Caco-2 (cell line): ENCODE results near the gene BCL2. TPM values are rescaled to one million over a fixed set of nuclear protein-coding genes. Genes with fewer than 3 reads are reported as not detected.

Experiments
- BruUV-seq: library from RNA; stranded (reverse); fragments of 400-500 nt; replicated peaks from 2 replicates; lab custom pipeline; 2021; lab: Mats Ljungman, UMichigan
- CTCF ChIA-PET: fragments of 300-600 bp; sonication (Branson Sonifier 250); formaldehyde crosslinking; loops from one replicate; lab custom pipeline; 2022; ENCODE audit warnings: antibody characterized with exemption; lab: Charles Lee
- POLR2A ChIA-PET: fragments of 300-600 bp; sonication (Branson Sonifier 250); formaldehyde crosslinking; loops from one replicate; lab custom pipeline; 2022; ENCODE audit warnings: antibody characterized with exemption; lab: Charles Lee
- DNase-seq, 2 experiments: peaks; one replicate each; pipeline versions ENCODE4 v3.0.0 to v3.0.0-alpha.2; 2020 to 2022
- H3K27me3 ChIP-seq: replicated peaks from 2 replicates; pipeline ENCODE4 v1.6.0; 2011; ENCODE audit warnings: low read length; ENCODE audit not compliant: control insufficient read depth, insufficient read depth
- H3K36me3 ChIP-seq: 2 replicates; pipeline ENCODE4 v1.5.1; 2011; ENCODE audit warnings: low read length; ENCODE audit not compliant: control insufficient read depth, insufficient read depth
- H3K4me1 ChIP-seq: fragments of 250-450 bp; sonication (Bioruptor Pico); 2 replicates; pipeline ENCODE4 v1.5.1; 2020; ENCODE audit warnings: mild to moderate bottlenecking
- H3K4me3 ChIP-seq: 2 replicates; pipeline ENCODE4 v1.5.1; 2011; ENCODE audit warnings: low read depth, mild to moderate bottlenecking, control low read depth, low read length
- H3K9me3 ChIP-seq: fragments of 250-450 bp; sonication (Bioruptor Pico); 2 replicates; pipeline ENCODE4 v1.5.1; 2020; ENCODE audit warnings: mild to moderate bottlenecking, moderate library complexity
- H3K27ac Mint-ChIP-seq: one replicate; pipeline ENCODE4 v1.8.0; 2022; ENCODE audit warnings: mixed read lengths; ENCODE audit not compliant: unreplicated experiment
- H3K27me3 Mint-ChIP-seq: one replicate; pipeline ENCODE4 v1.8.0; 2022; ENCODE audit warnings: mixed read lengths; ENCODE audit not compliant: insufficient read depth, unreplicated experiment
- H3K36me3 Mint-ChIP-seq: one replicate; pipeline ENCODE4 v1.8.0; 2022; ENCODE audit warnings: mild to moderate bottlenecking, mixed read lengths; ENCODE audit not compliant: insufficient read depth, unreplicated experiment
- H3K4me1 Mint-ChIP-seq: one replicate; pipeline ENCODE4 v1.8.0; 2022; ENCODE audit warnings: low read depth, mixed read lengths; ENCODE audit not compliant: unreplicated experiment
- H3K4me3 Mint-ChIP-seq: one replicate; pipeline ENCODE4 v1.8.0; 2022; ENCODE audit warnings: mild to moderate bottlenecking, moderate library complexity, mixed read lengths; ENCODE audit not compliant: unreplicated experiment
- H3K9me3 Mint-ChIP-seq: one replicate; pipeline ENCODE4 v1.8.0; 2022; ENCODE audit warnings: mixed read lengths; ENCODE audit not compliant: unreplicated experiment
- CTCF ChIP-seq, 2 experiments: fragments of 200-600 bp in 1 of 2; IDR thresholded peaks; 1 replicate in 1 of 2; 2 replicates in 1 of 2; pipeline versions ENCODE4 v1.5.1 to v1.8.0; 2011 to 2022; ENCODE audit warnings: antibody characterized with exemption in 1 of 2, control low read depth in 1 of 2, inconsistent platforms in 1 of 2, low read depth in 1 of 2, low read length in 1 of 2, mild to moderate bottlenecking in 1 of 2, moderate library complexity in 1 of 2; ENCODE audit not compliant: insufficient read depth in 1 of 2, severe bottlenecking in 1 of 2, unreplicated experiment in 1 of 2
- intact Hi-C: fragments of 100-400 bp; cut with micrococcal nuclease; formaldehyde crosslinking; loops from one replicate; pipeline ENCODE4 v1.10.0; 2022; ENCODE audit not compliant: unreplicated experiment
- total RNA-seq: library from RNA; stranded (reverse); gene quantifications from 2 replicates; pipeline ENCODE4 v1.2.3, GENCODE V29; 2022

BCL2 gene
- total RNA-seq, 1 experiment from 2014 or later = 6.5 TPM

- Mint-ChIP-seq H3K4me1 (no peaks in the 10 kb centered on the region), H3K27me3 (no peaks in the 10 kb centered on the region), H3K4me3 (no peak overlapping the region), H3K36me3 (no peaks in the 10 kb centered on the region), H3K27ac (no peak overlapping the region), H3K9me3 (no peaks in the 10 kb centered on the region)
- Histone ChIP-seq H3K36me3 (no peaks in the 10 kb centered on the region), H3K4me1 (no peaks in the 10 kb centered on the region), H3K4me3 (no peak overlapping the region), H3K27me3 (no peaks in the 10 kb centered on the region), H3K9me3 (no peaks in the 10 kb centered on the region)
- no TSS peak for BruUV-seq
- no peak for TF ChIP-seq CTCF (IDR thresholded peaks at IDR 0.05; ENCODE audit: insufficient read depth in 1 of 2, low read depth in 1 of 2, low read length in 1 of 2, severe bottlenecking in 1 of 2, unreplicated experiment in 1 of 2)
- intact Hi-C loops = no loop called here
- DNase-seq = no peak
- ChIA-PET POLR2A (no interaction called here), CTCF (no interaction called here)
These were observed 74.0 kb downstream of the BCL2 start for GRCh38 chr18:63245600-63245999.

GRCh38 chr18:63244607-63245006 is 75.0 kb downstream of the BCL2 start:
- CTCF ChIA-PET = no interaction called here
- POLR2A ChIA-PET = no interaction called here
- TF ChIP-seq CTCF (IDR thresholded peaks at IDR 0.05; ENCODE audit: insufficient read depth in 1 of 2, low read depth in 1 of 2, low read length in 1 of 2, severe bottlenecking in 1 of 2, unreplicated experiment in 1 of 2) = no peak
- intact Hi-C loops = no loop called here
- Mint-ChIP-seq H3K9me3 (no peaks in the 10 kb centered on the region), H3K27ac (no peak overlapping the region), H3K36me3 (no peaks in the 10 kb centered on the region), H3K27me3 (no peaks in the 10 kb centered on the region), H3K4me1 (no peaks in the 10 kb centered on the region), H3K4me3 (no peak overlapping the region)
- no peak overlapping the region for H3K4me3 ChIP-seq
- H3K36me3 ChIP-seq = no peaks in the 10 kb centered on the region
- H3K27me3 ChIP-seq = no peaks in the 10 kb centered on the region
- H3K9me3 ChIP-seq = no peaks in the 10 kb centered on the region
- H3K4me1 ChIP-seq = no peaks in the 10 kb centered on the region
- DNase-seq = no peak
- no TSS peak for BruUV-seq

GRCh38 chr18:63241760-63242159 is 77.8 kb downstream of the BCL2 start:
- Mint-ChIP-seq H3K36me3 (no peaks in the 10 kb centered on the region), H3K4me3 (no peak overlapping the region), H3K27ac (no peak overlapping the region), H3K4me1 (no peaks in the 10 kb centered on the region), H3K27me3 (no peaks in the 10 kb centered on the region), H3K9me3 (no peaks in the 10 kb centered on the region)
- ChIA-PET CTCF (no interaction called here), POLR2A (no interaction called here)
- H3K4me1 ChIP-seq = peaks cover 12% of the 10 kb centered on the region; the same call in 1 of the 2 replicates
- no peaks in the 10 kb centered on the region for H3K9me3 ChIP-seq
- intact Hi-C loops = no loop called here
- BruUV-seq = no TSS peak
- TF ChIP-seq CTCF (IDR thresholded peaks at IDR 0.05; ENCODE audit: insufficient read depth in 1 of 2, low read depth in 1 of 2, low read length in 1 of 2, severe bottlenecking in 1 of 2, unreplicated experiment in 1 of 2) = no peak
- no peaks in the 10 kb centered on the region for H3K27me3 ChIP-seq
- no peak overlapping the region for H3K4me3 ChIP-seq
- H3K36me3 ChIP-seq = no peaks in the 10 kb centered on the region
- DNase-seq = no peak
